ENCODE results near the gene KNOP1.
"Not testable (repeated sequence)": the region's sequence is repeated elsewhere in the genome, so short reads cannot be mapped to it uniquely, and the experiment has no call there.

The KNOP1 gene

GRCh38 chr16:19741354-19741753, 23.3 kb upstream of the KNOP1 start:
- DNase-seq (ENCODE audit: low read depth): no peak

GRCh38 chr16:19737306-19738038, 19.4 kb upstream of the KNOP1 start:
- no peak for DNase-seq (ENCODE audit: low read depth)

DNA sequence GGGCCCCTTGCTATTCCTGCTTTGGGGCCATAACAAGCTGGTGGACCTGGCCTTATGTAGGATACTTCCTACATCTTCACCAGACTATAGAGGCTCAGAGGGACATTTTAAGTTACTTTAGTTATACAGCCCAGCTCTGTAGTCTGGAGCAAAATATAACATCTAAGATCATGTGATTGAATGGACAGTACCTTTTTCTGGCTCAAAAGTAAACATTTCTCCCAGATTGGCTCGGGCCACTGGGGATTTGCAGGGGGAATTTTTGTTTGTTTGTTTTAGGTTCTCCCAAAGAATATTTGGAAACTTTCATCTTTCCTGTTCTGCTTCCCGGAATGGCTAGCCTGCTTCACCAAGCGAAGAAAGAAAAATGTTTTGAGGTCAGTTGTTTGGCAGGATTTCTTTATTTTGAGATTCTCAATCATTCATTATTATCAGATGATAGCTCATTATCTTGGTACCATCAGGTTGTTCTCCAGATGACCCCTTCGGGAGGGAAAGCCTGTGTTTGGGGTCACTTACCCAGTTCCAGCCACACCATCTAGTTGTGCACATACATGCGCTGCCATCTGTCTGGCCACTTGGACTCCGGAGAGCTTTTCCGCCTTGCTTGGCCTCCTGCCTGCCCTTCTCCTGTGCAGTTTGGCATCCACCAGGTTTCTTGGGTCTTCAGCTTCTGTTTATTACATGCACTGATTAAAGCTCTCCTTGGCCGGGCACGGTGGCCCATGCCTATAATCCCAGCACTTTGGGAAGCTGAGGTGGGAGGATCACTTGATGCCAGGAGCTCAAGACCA, 17.2 kb upstream of the KNOP1 start:
- DNase-seq (ENCODE audit: low read depth): no peak

- DNase-seq (ENCODE audit: low read depth): no peak
These were observed 15.5 kb upstream of the KNOP1 start for GRCh38 chr16:19733551-19733950.

DNA sequence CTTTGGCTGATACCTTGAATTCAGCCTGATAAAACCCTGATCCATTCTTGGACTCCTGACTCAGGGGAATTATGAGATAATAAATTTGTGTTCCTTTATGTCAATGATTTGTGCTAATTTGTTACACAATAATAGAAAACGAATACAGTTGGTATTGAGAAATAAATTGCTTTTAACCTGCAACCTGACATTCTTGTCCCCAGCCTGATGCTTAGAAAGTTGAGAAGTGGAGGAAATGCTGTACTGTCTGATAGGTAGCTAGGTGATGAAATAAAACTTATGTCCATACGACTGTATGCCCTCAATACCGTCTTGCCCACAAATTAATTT, 10.6 kb upstream of the KNOP1 start:
- DNase-seq (ENCODE audit: low read depth): no peak

- DNase-seq (ENCODE audit: low read depth): no peak
These were observed 5.0 kb upstream of the KNOP1 start for GRCh38 chr16:19722981-19723380.

GRCh38 chr16:19722269-19722952, 4.4 kb upstream of the KNOP1 start:
- no peak for DNase-seq (ENCODE audit: low read depth)

DNA sequence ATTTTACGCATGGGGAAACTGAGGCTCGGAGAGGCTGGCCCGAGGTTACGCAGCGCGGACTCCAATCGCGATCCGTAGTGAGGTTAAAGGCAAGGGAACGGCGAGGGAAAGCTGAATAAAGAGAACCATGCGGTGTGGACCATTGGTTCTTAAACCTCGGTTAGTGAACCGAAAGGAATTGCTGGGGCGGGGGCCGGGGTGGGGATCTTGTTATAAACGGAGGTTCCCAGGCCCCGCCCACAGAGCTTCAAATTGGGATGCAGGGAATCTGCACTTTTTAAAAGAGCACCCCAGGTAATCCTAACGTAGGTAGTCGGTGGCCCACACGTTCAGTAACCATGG, 568 bp upstream of the KNOP1 start:
- DNase-seq (ENCODE audit: low read depth): no peak

GRCh38 chr16:19717314-19717713, 713 bp downstream of the KNOP1 start:
- no peak for DNase-seq (ENCODE audit: low read depth)

DNA sequence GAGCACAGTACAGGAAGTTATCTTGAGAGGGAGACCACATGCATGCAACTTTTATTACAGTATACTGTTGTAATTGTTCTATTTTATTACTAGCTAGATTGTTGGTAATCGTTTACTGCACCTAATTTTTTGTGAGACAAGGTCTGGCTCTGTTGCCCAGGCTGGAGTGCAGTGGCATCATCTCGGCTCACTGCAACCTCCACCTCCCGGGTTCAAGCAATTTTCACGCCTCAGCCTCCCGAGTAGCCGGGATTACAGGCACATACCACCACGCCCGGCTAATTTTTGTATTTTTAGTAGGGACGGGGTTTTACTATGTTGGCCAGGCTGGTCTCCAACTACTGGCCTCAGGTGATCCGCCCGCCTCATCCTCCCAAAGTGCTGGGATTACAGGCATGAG, 1.3 kb downstream of the KNOP1 start:
- DNase-seq (ENCODE audit: low read depth): not testable (repeated sequence)

- DNase-seq (ENCODE audit: low read depth): no peak
These were observed 1.8 kb downstream of the KNOP1 start for GRCh38 chr16:19716183-19716582.

DNA sequence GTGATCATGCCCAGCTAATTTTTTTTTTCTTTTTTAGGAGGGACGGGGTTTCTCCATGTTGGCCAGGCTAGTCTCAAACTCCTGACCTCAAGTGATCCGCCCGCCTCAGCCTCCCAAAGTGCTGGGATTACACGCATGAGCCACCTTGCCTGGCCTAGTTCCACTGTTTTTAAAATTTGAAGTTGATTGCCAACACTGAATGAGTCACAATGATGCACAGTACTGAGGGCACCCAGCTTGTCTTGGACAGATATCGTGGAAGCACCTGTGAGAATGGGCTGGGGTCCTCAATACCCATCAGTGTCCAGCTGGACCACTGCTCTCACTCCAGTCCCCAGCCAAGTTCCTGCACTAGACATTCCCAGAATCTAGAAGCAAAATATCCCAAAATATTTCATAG, 2.5 kb downstream of the KNOP1 start:
- DNase-seq (ENCODE audit: low read depth): no peak

DNA sequence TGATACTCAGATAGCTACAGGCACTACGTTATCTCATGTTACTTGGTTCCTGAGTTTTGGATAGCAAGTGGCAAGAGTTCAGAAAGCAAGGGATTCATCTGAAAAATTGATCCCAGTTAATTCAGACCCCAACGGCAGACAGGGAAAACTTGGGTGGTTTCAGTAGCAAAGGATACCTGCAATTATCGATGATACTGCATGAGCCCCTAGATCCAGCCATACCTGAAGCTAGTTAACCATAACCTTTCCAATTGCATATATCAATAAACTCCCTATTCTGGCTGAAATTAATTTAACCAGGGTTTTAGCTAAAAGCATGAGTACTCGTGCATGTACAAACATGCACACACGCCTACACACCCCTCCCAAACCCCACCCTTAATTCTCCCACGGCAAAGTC, 4.3 kb downstream of the KNOP1 start:
- DNase-seq (ENCODE audit: low read depth): no peak

DNA sequence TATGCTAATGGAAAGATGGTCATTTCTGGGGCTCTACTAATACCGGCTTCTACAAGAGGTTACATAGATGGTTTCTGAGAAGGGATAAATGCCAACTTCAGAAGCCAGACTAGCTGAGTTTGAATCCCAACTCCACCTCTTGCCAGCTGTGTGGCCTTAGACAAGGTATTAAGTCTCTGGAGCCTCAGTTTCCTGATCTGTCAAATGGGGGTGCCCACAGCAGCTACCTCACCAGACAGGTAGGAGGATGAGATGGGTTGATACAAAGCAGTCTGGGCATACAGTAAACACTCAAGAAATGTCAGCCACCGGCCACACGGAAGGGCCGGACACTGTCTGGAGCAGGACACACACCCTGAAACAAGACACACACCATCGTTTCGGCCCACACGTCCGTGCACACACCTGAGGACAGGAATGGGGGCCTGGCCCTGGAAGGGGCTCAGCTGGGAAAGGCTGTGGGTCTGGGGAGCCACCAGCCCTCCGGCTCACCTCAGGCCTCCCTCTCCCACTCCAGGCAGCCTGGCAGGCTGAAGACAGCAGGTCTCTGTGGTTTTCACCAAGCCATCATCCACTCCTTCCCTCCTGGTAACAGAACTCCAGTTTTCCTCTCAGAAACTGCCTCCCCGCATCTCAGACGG, 5.5 kb downstream of the KNOP1 start:
- DNase-seq (ENCODE audit: low read depth): no peak

- DNase-seq (ENCODE audit: low read depth): no peak
These were observed 6.4 kb downstream of the KNOP1 start for GRCh38 chr16:19711643-19712042.

DNA sequence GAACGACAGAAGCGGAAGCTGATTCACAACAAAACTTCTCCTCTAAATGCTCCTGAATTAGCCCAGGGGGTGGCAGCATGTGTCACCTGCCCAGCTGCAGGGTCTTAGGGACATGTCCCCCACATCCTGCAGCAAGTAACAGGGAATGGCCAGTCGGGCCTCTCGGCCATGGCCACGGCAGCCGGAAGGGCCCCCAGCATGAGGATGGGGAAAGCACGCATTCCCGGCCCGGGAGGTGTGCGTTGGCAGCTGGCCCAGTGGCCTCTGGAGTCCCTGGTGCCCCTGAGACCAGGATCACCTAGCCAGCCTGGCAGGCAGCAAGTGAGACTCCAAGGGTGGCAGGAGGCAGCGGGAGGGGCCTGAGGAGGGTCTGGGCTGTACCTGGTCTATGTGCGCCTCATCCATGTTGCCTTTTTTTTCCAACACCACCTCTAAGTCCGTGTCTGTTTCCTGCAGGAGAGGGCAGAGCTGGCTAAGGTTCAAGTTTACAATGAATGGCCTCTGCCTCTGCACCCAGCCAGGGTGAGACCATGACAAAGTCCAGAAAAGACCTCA, 7.0 kb downstream of the KNOP1 start:
- DNase-seq (ENCODE audit: low read depth): no peak

DNA sequence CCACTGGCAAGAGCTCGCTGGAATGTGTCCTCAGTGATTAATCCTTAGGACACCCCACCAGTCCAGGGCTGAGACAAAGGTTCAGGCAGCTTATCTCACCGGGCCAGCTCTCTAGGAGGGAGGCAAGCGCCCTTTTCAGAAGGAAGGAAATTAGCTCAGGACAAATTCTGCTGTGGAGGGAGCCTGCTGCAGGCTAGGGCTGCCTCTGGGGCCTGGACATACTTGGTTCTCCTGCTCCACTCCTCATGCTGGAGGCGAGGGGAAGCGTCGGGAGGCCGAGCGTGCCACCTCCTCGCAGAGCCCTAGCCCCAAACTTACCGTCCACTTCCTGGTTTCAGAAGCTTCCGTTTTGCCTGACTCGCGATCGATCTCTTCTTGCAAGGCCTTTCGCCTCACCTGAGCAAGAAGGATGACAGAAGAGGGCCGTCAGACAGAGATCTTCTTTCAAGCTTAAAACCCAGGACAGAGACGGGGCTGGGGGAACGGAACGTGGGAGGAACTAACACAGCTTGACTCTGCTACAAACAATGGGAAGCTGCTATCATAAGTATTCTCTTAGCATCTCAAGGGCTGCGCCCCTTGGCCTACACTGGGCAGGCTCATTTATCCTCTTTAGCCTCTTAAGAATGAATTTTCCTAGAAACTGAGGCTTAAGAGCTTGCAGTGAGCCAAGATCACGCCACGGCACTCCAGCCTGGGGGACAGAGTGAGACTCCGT, 7.7 kb downstream of the KNOP1 start:
- DNase-seq (ENCODE audit: low read depth): no peak

DNA sequence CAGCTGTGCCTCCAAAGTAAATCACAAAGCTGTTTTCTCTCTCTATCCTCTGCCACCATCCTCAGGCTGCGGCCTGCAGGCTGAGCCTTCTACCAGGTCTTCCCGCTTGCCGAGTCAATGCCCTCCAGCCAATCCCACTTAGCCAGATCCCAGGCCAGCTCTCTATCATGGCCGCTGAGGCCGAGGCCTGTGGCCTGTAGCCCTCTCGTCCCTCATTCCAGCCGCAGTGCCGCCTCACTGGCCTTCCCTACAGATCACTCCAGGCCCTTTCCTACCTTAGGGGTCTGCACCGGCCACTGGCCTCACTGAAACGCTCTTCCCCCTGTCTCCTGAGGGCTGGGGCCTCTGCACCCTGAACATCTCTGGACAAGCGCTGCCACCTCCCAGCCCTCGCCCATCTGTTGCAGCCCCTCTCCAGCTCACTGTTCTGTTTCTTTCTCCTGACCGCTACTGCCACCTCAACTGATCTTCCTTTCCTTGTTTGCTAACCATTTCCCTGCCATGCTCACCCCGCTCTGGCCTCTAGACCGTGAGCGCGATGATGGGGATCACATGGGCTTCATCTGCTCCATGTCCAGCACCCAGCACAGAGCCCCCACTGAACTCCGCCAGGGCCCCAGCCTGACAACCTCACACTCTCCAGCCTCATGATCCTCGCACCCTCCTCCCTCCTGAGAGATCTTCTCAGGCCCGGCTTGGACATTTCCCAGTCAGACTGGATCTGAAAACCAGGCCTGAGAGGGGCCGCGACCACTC, 8.5 kb downstream of the KNOP1 start:
- DNase-seq (ENCODE audit: low read depth): no peak

GRCh38 chr16:19708296-19709205, 9.5 kb downstream of the KNOP1 start:
- DNase-seq (ENCODE audit: low read depth): no peak
